Measurements from ENCODE around the gene CDKN2C.
"Not testable (repeated sequence)": the region's sequence is repeated elsewhere in the genome, so short reads cannot be mapped to it uniquely, and the experiment has no call there.

Gene CDKN2C

DNA sequence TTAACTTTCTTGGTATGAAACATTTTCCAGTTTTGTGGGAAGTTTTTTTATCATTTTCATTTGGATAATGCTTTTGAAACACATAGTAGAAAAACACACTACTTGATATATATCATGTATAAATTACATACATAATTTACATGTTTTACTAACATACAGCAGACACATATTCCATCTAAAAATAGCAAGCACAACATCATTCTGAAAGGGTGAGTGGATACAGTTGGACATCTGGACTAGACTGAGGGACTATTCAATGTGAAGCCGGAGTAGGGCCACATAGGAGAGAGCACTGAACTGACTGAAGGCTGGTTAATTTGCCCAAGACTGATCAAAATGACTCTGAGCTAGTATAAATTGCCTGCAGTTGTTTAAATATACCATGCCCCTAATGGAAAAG, 11.7 kb downstream of the CDKN2C start:
- no peak for DNase-seq

DNA sequence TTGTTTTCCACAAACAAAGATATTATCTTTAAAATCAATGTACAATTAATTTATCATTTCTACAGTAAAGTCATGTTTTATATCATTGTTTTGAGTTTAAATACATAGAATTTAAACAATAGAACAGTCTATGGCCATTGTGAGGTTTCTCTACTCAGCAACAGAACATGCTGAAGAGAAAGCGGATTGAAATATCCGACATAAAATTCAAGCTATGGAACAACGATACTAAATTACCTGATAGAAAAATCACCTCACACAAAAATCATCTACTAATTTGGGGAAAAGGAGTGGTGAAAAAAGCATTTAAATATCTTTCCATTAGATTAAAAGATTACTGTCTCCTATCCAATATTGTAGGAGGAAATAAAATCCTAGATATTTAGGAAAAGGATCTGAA, 12.6 kb downstream of the CDKN2C start:
- no peak for DNase-seq

DNA sequence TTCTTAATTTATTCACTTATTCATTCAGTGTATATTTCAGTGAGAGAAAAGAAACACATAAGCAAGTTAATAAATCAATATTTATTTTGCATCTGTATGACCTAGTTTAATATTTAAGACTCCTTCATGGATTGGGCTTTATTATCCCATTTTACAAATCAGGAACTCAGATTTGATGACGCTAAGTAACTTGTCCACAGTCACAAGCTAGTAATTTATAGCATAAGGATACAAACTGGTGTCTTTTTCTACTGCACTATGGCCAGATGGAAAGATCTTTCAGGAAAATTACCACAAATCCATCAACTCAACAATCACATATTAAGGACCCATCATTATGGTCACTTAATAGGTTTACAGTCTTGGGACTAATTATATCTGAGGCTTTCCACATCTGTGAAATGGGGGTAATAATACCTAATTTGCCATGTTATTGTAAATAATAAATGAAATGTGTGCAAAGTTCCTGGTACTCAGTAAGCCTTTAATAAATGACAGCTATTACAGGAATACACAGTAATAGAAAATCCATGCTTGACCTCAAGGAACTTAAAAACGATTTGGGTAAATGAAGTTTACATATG, 13.3 kb downstream of the CDKN2C start:
- no peak for DNase-seq

DNA sequence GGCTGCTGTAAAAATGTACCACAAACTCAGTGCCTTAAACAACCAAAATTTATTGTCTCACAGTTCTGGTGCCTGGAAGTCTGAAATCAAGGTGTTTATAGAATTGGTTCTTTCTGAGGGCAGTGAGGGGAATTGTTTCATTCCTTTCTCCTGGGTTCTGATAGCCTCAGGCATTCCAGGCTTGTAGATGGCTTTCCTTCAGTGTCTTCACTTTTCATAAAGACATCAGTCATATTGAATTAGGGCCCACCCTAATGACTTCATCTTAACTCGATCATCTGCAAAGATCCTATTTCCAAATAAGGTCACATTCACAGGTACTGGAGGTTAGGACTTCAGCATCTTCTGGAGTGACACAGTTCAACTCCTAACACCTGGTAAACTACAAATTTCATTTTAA, 15.0 kb downstream of the CDKN2C start:
- no peak for DNase-seq

DNA sequence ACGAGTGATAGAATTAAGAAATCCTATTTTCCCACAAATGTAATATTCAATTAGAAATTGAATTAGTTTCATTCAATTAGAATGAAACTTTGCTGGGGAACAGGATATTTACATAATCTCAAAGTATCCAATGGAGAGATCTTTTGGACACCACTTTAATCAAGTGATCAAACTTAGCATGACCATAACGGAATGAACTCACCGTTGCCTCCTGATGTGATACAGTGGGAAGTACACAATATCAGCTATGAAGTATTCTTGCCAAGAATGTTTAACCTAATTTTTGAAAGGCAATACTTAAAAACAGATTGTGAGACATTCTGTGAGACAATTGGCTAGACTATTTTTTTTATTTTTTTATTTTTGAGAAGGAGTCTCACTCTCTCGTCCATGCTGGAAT, 16.6 kb downstream of the CDKN2C start:
- DNase-seq = no peak

DNA sequence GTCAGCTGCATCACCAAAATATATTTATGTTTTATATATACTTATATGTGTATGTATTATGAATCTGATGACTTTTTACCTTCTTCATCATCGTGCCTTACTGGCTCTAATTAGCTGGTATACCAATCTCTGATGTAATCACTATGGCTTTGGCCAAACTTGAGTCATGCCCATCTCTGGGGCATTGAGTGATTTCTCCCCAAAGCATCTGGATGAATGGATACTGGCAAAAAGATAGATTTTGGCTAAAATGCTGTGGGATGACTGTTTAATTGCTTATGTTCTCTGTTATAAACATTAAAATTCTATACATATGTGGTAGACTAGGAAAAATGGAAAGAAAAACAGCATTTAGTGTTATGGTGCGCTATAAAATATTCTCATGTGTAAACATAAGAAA, 19.6 kb downstream of the CDKN2C start:
- no peak for DNase-seq

DNA sequence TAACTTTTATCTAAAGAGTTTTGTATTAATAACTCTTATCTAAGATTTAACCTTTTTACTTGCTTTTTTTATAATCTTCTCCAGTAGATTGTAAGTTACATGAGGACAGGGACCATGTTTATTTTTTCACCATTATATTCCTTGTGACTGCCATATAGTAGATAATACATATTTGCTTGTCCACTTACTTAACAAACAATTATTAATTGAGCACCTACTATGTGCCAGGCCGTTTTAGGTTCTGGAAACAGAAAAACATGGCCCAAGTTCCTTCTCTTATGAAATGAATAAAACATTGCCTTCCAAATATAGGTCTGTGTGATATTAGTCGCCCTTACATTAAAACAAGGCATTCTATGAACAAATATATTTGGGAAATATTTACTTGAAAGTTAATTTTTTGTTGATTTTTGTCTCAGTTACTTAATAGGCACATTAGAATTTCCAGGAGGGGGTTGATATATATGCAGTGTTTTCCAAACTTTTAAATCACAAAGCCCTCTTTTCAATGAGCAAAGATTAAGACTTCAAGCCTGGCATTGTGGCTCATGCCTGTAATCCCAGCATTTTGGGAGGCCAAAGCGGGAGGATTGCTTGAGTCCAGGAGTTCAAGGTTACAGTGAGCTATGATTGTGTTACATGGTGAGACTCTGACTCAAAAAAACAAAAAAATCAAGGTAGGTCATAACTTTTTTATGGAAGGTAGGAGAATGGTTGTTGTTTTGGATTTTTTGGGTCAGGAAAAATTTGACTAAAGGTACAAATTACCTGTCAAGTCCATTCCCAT, 22.7 kb downstream of the CDKN2C start:
- DNase-seq = no peak

DNA sequence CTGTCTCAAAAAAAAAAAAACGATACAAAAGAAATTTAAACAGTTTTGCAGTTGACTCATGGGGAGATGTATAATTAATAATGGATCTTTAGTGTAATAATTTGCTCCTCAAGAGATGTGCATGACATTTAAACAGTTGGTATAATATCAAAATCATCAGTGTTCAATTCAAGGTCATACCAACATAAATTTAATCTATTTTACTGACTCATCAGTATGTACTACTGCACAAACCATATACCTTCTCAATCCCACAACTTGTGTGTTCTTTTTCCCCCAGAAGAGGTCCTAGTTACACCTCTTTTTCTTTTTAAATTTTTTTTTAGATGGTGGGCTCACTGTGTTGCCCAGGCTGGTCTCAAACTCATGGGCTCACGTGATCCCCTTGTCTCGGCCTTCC, 23.6 kb downstream of the CDKN2C start:
- no peak for DNase-seq

DNA sequence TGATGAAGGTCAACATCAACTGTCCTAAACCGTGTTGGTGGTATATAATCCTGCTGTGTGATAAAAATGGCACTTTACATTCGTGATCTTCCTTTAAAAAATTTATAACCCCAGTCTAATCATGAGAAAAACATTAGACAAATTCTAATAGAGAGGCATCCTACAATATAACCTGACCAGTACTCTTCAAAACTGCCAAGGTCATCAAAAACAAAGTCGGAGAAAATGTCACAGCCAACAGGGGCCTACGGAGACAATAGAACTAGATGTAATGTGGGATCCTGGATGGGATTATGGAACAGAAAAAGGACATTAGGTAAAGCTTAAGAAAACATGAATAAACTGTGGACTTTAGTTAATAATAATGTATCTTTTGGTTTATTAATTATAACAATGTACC, 25.0 kb downstream of the CDKN2C start:
- DNase-seq = no peak

DNA sequence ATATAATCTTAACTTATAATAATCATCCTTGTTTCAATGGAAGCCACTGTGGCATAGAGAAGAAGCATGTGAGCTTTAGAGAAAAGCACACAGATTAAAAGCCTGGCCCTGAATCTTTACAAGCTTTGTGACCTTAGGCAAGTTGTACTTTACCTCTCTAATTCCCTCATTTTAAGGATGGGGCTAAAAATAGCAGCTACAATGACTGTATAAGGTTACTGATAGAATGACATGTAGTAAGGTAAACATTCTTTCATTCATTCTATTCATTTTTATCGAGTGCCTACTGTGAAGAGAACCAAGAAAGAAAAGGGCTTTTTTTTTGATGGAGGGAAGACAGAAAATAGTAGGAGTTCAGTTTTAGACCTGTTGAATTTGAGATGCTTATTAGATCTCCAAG, 25.6 kb downstream of the CDKN2C start:
- no peak for DNase-seq

DNA sequence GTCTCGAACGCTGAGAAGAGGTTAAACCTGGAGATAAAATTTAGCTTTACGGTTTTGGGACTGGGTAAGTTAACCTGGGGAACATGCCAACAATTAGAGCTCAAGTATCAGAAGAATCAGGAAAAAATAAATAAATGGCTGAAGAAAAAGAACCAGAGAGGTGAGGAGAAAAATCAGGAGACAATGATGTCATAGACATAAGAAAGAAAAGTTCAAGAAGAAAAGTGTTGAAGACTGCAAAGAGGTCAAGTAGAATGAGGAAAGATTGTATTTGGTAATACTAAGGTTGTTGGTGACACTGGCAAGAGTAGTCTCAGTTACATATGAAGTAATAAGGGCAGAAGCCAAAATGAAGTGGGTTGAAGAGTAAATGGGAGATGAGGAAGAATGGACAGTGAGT, 26.0 kb downstream of the CDKN2C start:
- DNase-seq = no peak

DNA sequence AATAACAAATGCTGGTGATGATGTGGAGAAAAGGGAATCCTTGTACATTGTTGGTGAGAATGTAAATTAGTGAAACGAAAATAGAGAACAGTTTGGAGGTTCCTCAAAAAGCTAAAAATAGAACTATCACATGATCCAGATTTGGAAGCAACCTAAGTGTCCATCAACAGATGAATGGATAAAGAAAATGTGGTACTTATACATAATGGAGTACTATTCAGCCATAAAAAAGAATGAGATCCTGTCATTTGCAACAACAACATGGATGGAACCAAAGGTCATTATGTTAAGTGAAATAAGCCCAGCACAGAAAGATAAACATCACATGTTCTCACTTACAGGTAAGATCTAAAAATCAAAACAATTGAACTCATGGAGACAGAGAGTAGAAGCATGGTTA, 29.3 kb downstream of the CDKN2C start:
- DNase-seq = not testable (repeated sequence)

DNA sequence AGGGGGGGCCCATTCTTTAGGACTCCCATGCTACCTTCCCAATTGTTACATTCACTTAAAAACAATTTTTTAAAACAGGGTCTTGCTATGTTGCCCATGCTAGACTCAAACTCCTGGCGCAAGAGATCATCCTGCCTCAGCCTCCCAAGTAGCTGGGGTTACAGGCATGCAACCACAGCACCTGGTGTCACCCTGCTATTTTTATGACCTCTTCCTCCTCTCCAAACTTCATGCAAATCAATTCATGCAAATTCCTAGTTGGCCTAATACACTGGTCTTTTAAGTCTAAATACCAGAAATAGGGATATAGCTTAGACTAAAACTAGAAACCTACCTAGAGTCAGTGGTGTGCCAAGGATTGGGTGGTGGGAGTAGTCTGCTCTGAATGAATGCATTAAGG, 30.1 kb downstream of the CDKN2C start:
- DNase-seq = no peak

DNA sequence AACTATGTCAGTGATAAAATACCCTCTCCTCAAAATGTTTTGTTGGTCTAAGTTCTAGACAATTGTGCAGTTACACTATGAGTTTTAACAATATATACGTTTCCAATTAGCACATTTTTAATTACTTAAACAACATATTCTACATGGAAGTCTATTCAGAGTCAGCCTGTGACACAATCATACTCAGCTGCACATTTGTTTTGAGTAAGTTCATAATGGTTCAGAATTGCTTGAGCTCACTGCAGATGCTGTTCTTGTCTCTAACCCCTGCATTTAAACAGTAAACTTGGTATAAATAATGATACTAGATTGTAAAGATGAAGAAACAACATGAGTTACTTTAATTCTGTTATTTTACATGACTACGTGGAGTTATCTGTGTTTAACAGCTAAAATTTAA, 30.6 kb downstream of the CDKN2C start:
- DNase-seq = no peak

DNA sequence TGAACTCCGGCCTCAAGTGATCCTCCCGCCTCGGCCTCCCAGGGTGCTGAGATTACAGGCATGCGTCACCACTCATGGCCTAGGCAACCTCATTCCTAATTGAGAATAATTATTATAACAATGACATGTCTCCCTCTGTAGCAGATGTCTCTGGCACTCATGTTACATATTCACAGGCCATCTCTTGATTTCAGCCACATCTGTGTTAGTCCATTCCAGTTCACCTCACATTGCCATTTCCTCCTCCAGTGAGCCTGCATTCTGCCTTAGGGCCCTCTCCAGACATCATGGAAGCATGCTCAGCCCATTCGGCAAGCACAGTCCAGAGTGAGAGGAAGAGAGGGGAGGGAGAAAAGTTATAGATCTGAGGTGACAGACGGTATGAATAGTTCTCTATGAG, 32.5 kb downstream of the CDKN2C start:
- no peak for DNase-seq

DNA sequence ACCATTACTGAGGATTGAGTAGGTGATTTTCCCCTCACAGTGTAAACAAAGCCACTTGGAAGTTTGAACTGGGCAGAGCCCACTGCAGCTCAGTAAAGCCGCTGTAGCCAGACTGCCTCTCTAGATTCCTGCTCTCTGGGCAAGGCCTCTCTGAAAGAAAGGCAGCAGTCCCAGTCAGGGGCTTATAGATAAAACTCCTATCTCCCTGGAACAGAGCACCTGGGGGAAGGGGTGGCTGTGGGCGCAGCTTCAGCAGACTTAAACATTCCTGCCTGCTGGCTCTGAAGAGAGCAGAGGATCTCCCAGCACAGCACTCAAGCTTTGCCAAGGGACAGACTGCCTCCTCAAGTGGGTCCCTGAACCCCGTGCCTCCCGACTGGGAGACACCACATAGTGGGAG, 35.5 kb downstream of the CDKN2C start:
- not testable (repeated sequence) for DNase-seq

DNA sequence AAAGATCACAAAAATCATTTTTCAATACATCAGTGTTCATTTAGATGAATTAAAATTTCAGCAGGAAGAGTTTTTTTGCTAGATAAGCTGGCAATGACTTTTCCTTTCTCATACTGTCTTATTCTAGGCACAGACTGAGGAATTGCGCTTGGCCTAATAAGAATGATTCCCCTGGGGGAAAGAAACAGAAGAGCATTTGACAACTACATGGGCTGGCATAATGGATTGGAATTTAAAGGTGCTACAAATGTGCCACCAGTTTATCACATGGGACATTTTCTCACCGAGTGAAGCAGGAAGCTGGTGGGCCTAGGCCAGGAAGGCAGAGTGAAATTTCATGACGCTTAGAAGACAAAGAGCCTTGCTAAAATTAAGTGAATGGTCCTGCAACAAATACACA, 39.3 kb downstream of the CDKN2C start:
- DNase-seq = no peak

DNA sequence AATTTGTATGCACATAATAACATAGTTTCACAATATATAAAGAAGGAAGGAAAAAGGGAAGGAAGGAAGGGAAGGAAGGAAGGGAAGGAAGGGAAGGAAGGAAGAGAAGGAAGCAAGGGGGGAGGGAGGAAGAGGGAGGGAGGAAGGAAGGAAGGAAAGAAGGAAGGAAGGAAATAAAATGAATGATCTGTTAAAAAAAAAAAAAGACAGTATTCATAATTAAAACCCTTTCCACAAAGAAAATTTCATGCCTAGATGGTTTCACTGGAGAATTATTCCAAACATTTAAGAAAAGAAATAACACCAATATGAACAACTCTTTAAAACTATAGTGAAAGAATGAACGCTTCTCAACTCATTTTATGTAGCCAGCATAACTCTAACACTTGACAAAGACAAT, 44.8 kb downstream of the CDKN2C start:
- no peak for DNase-seq

DNA sequence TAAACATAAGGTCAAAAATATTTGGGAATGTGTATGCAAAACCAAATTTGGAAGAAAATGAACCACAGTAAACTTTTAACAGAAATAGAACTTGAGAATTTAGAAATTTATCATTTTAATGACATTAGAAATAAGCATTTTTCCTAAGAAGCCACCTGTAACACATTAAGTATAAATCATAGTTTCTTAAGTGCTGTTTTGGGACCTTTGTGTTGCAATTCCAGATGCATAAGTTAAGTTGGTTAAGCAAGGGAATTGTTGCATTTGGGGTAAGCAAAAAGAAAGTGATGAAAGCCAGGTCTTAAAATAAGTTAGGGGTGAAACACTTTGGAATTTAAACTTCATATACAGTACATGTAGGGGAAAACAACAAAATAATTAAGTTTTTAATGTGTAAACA, 49.8 kb downstream of the CDKN2C start:
- DNase-seq = no peak
